BE2C (cell line): ENCODE data around the gene MRPL54.
"Not testable (repeated sequence)": the region's sequence is repeated elsewhere in the genome, so short reads cannot be mapped to it uniquely, and the experiment has no call there.

Experiments
- DNase-seq: peaks from one replicate; pipeline ENCODE4 v3.0.0-alpha.2; 2020
- H3K27me3 ChIP-seq: fragments of 250-450 bp; sonication (Bioruptor Pico); 2 replicates; pipeline ENCODE4 v1.5.1; 2020; ENCODE audit warnings: mild to moderate bottlenecking
- H3K36me3 ChIP-seq: fragments of 250-450 bp; sonication (Bioruptor Pico); 2 replicates; pipeline ENCODE4 v1.5.1; 2020; ENCODE audit warnings: mild to moderate bottlenecking
- H3K4me1 ChIP-seq: fragments of 250-450 bp; sonication (Bioruptor Pico); 2 replicates; pipeline ENCODE4 v1.5.1; 2020
- H3K4me3 ChIP-seq: 2 replicates; pipeline ENCODE4 v1.5.1; 2011; ENCODE audit warnings: low read depth, low read length
- H3K9me3 ChIP-seq: fragments of 250-450 bp; sonication (Bioruptor Pico); 2 replicates; pipeline ENCODE4 v1.5.1; 2020
- CTCF ChIP-seq: IDR thresholded peaks from 2 replicates; pipeline ENCODE4 v1.5.1; 2012; ENCODE audit warnings: mild to moderate bottlenecking, low read depth, low read length

The MRPL54 gene

GRCh38 chr19:3759482-3760254 is 2.8 kb upstream of the MRPL54 start:
- H3K4me1 ChIP-seq: peaks cover 2% of the 10 kb centered on the region; the same call in 1 of the 2 replicates
- DNase-seq: no peak
- H3K36me3 ChIP-seq: peaks cover 5% of the 10 kb centered on the region
- no peaks in the 10 kb centered on the region for H3K27me3 ChIP-seq
- no peak overlapping the region for H3K4me3 ChIP-seq
- no peak for TF ChIP-seq CTCF
- H3K9me3 ChIP-seq: no peaks in the 10 kb centered on the region

GRCh38 chr19:3760871-3761361 is 1.6 kb upstream of the MRPL54 start:
- H3K27me3 ChIP-seq: no peaks in the 10 kb centered on the region
- TF ChIP-seq CTCF: no peak
- DNase-seq: no peak
- peaks cover 8% of the 10 kb centered on the region for H3K36me3 ChIP-seq
- no peaks in the 10 kb centered on the region for H3K9me3 ChIP-seq
- H3K4me1 ChIP-seq: peaks cover 2% of the 10 kb centered on the region; the same call in 1 of the 2 replicates
- H3K4me3 ChIP-seq: peak overlapping the region; percentile 97

GRCh38 chr19:3761382-3762129 is 926 bp upstream of the MRPL54 start, which contains the start of gene APBA3:
TSS of gene APBA3 (minus strand) at chr19:3761692. CDS start at chr19:3760264, 1,428 bp downstream.
- Histone ChIP-seq H3K4me1 (peaks cover 2% of the 10 kb centered on the region; the same call in 1 of the 2 replicates), H3K4me3 (peak within 1 kb of the TSS; percentile 97), H3K27me3 (no peaks in the 10 kb centered on the region), H3K36me3 (peaks cover 13% of the 10 kb centered on the region), H3K9me3 (no peaks in the 10 kb centered on the region)
- peak; percentile 95 for DNase-seq
- peak; percentile 68 for TF ChIP-seq CTCF

- Histone ChIP-seq H3K4me1 (peaks cover 2% of the 10 kb centered on the region; the same call in 1 of the 2 replicates), H3K4me3 (peak overlapping the region; percentile 97), H3K9me3 (no peaks in the 10 kb centered on the region), H3K27me3 (no peaks in the 10 kb centered on the region), H3K36me3 (peaks cover 19% of the 10 kb centered on the region)
- no peak for DNase-seq
- no peak for TF ChIP-seq CTCF
Measured at GRCh38 chr19:3762130-3762473, 380 bp upstream of the MRPL54 start.

GRCh38 chr19:3765121-3765520 is 2.6 kb downstream of the MRPL54 start:
- H3K36me3 ChIP-seq: peaks cover 26% of the 10 kb centered on the region
- H3K4me3 ChIP-seq: no peak overlapping the region
- no peaks in the 10 kb centered on the region for H3K27me3 ChIP-seq
- no peak for DNase-seq
- peaks cover 2% of the 10 kb centered on the region; the same call in 1 of the 2 replicates for H3K4me1 ChIP-seq
- TF ChIP-seq CTCF: no peak
- no peaks in the 10 kb centered on the region for H3K9me3 ChIP-seq

GRCh38 chr19:3765757-3766156 is 3.3 kb downstream of the MRPL54 start:
- H3K4me1 ChIP-seq, H3K9me3 ChIP-seq, H3K27me3 ChIP-seq, DNase-seq, H3K4me3 ChIP-seq: not testable (repeated sequence)
- H3K36me3 ChIP-seq: peaks cover 26% of the 10 kb centered on the region
